Glutamatergic neuron (in vitro differentiated cells): ENCODE results near the gene SCUBE1. TPM values are rescaled to one million over a fixed set of nuclear protein-coding genes. Genes with fewer than 3 reads are reported as not detected.

Source experiments
- DNase-seq: peaks from one replicate; pipeline ENCODE4 v3.0.0; 2022
- H3K27ac Mint-ChIP-seq: one replicate; pipeline ENCODE4 v1.8.0; 2020; ENCODE audit warnings: mild to moderate bottlenecking, mixed read lengths, inconsistent platforms; ENCODE audit not compliant: unreplicated experiment
- H3K27me3 Mint-ChIP-seq: one replicate; pipeline ENCODE4 v1.8.0; 2020; ENCODE audit warnings: mild to moderate bottlenecking, moderate library complexity, mixed read lengths, inconsistent platforms; ENCODE audit not compliant: unreplicated experiment
- H3K36me3 Mint-ChIP-seq: one replicate; pipeline ENCODE4 v1.8.0; 2020; ENCODE audit warnings: mild to moderate bottlenecking, mixed read lengths, inconsistent platforms; ENCODE audit not compliant: unreplicated experiment
- H3K4me1 Mint-ChIP-seq: one replicate; pipeline ENCODE4 v1.8.0; 2020; ENCODE audit warnings: mild to moderate bottlenecking, low read depth, mixed read lengths, inconsistent platforms; ENCODE audit not compliant: unreplicated experiment
- H3K4me3 Mint-ChIP-seq: one replicate; pipeline ENCODE4 v1.8.0; 2020; ENCODE audit warnings: mild to moderate bottlenecking, mixed read lengths, inconsistent platforms; ENCODE audit not compliant: unreplicated experiment
- H3K9me3 Mint-ChIP-seq: one replicate; pipeline ENCODE4 v1.8.0; 2020; ENCODE audit warnings: mild to moderate bottlenecking, moderate library complexity, mixed read lengths, inconsistent platforms; ENCODE audit not compliant: unreplicated experiment
- total RNA-seq: library from RNA; stranded (reverse); fragmentation: NEBNext Ultra II Directional; extraction: Animal tissue kit (Norgen Biotek cat#: 25700); gene quantifications from one replicate; pipeline ENCODE4 v1.2.1, GENCODE V29; 2021; ENCODE audit not compliant: unreplicated experiment
- TF ChIP-seq, protein P1 (sequence below): fragments of 200-600 bp; sonication (generic); IDR thresholded peaks from one replicate; pipeline ENCODE4 v1.5.0; 2021; ENCODE audit not compliant: partially characterized antibody, unreplicated experiment

Gene SCUBE1
- total RNA-seq, 1 donor from 2014 or later, result 25.8 TPM

DNA sequence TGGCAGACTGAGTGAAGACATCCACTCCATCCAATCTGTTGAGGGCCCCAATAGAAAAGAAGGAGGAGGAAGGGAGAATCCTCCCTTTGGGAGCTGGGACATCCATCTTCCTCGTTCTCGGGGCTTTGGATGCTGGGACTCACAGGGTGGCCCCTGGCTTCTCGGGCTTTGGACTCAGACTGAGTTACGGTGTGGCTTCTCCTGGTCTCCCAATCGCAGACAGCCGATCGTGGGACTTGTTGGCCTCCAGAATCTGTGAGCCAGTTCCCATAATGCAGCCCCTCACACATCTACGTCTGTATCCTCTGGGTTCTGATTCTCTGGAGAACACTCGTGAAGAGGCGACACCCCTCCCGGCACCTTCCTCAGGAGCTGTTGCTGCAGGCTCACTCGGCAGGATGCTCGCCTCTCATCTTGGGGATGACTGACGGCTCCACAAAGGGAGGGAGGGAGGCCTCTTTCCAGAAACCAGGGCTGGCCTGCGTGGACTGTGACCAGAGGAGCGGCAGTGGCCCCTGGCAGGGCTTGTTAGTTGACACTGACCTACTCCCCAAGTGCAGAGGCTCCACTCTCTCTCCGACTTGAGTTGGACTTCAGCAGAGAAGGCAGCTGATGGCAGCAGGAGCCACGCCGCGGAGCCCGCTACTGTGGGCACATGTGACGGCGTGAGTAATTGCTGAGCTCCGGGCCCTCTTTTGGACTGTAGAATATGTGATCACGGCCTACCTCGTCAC is 141.5 kb downstream of the SCUBE1 start:
- H3K4me3 Mint-ChIP-seq, result no peak overlapping the region
- H3K27me3 Mint-ChIP-seq, result peaks cover 5% of the 10 kb centered on the region
- TF ChIP-seq, protein P1, sequence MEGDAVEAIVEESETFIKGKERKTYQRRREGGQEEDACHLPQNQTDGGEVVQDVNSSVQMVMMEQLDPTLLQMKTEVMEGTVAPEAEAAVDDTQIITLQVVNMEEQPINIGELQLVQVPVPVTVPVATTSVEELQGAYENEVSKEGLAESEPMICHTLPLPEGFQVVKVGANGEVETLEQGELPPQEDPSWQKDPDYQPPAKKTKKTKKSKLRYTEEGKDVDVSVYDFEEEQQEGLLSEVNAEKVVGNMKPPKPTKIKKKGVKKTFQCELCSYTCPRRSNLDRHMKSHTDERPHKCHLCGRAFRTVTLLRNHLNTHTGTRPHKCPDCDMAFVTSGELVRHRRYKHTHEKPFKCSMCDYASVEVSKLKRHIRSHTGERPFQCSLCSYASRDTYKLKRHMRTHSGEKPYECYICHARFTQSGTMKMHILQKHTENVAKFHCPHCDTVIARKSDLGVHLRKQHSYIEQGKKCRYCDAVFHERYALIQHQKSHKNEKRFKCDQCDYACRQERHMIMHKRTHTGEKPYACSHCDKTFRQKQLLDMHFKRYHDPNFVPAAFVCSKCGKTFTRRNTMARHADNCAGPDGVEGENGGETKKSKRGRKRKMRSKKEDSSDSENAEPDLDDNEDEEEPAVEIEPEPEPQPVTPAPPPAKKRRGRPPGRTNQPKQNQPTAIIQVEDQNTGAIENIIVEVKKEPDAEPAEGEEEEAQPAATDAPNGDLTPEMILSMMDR, result no peak
- H3K4me1 Mint-ChIP-seq, result peaks cover 24% of the 10 kb centered on the region
- no peak for DNase-seq
- H3K9me3 Mint-ChIP-seq, result no peaks in the 10 kb centered on the region
- H3K27ac Mint-ChIP-seq, result no peak overlapping the region
- H3K36me3 Mint-ChIP-seq, result no peaks in the 10 kb centered on the region

GRCh38 chr22:43200555-43200954 is 142.6 kb downstream of the SCUBE1 start:
- no peak for DNase-seq
- H3K36me3 Mint-ChIP-seq, result no peaks in the 10 kb centered on the region
- no peak overlapping the region for H3K4me3 Mint-ChIP-seq
- no peak overlapping the region for H3K27ac Mint-ChIP-seq
- TF ChIP-seq, protein P1, result no peak
- peaks cover 24% of the 10 kb centered on the region for H3K4me1 Mint-ChIP-seq
- H3K27me3 Mint-ChIP-seq, result peaks cover 3% of the 10 kb centered on the region
- no peaks in the 10 kb centered on the region for H3K9me3 Mint-ChIP-seq

DNA sequence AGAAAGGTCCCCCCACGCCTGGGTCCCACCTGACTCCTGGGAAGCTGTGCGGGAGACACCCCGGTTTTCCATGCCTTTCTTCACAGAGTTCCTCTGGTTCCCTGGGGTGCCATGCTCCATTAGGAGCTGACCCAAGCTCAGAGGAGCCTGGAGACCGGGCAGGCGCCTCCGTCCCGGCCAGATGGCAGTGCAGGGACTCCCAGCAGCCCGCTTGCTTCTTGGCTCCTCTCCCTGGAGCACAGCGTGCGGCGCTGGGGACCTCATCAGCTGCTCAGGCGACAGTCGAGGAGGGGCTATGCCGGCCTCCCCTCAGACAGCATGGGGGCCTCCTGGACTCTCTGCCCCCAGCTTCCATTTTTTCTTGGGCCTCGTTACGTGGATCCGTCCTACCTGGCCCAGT is 143.1 kb downstream of the SCUBE1 start:
- DNase-seq, result no peak
- no peaks in the 10 kb centered on the region for H3K36me3 Mint-ChIP-seq
- H3K4me1 Mint-ChIP-seq, result peaks cover 24% of the 10 kb centered on the region
- H3K27ac Mint-ChIP-seq, result no peak overlapping the region
- no peaks in the 10 kb centered on the region for H3K9me3 Mint-ChIP-seq
- no peak overlapping the region for H3K4me3 Mint-ChIP-seq
- TF ChIP-seq, protein P1, result no peak
- H3K27me3 Mint-ChIP-seq, result peaks cover 3% of the 10 kb centered on the region

GRCh38 chr22:43199541-43199940 is 143.6 kb downstream of the SCUBE1 start:
- TF ChIP-seq, protein P1, result no peak
- Mint-ChIP-seq H3K27ac (no peak overlapping the region), H3K4me1 (peaks cover 23% of the 10 kb centered on the region), H3K4me3 (no peak overlapping the region), H3K27me3 (peaks cover 3% of the 10 kb centered on the region), H3K36me3 (no peaks in the 10 kb centered on the region), H3K9me3 (no peaks in the 10 kb centered on the region)
- DNase-seq, result no peak

DNA sequence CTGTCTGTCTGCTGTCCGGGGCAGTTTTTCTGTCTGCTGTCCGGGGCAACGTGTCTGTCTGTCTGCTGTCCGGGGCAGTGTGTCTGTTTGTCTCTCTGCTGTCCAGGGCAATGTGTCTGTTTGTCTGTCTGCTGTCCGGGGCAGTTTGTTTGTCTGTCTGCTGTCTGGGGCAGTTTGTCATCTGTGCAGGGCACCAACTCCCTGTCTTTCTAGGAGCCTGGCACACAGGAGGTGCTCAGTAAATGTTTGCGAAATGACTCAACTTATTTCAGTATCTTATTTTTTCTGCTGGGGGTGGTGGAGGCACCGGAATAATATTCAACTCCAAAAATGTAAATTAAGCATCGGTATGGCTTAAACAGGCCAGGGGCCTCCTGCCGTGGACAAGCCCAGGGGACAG is 144.2 kb downstream of the SCUBE1 start:
- no peak for DNase-seq
- Mint-ChIP-seq H3K4me3 (no peak overlapping the region), H3K27ac (no peak overlapping the region), H3K27me3 (peaks cover 3% of the 10 kb centered on the region), H3K4me1 (peaks cover 23% of the 10 kb centered on the region), H3K9me3 (no peaks in the 10 kb centered on the region), H3K36me3 (no peaks in the 10 kb centered on the region)
- TF ChIP-seq, protein P1, result no peak
